CD1c-positive myeloid dendritic cell (primary cell): Measurements from ENCODE around the gene PRRX1.

ENCODE experiments used
- DNase-seq: peaks from one replicate; pipeline ENCODE4 v3.0.0-alpha.2; 2016; ENCODE audit errors: extremely low spot score

Gene PRRX1

GRCh38 chr1:170720661-170721060 lies 56.7 kb downstream of the PRRX1 start:
- DNase-seq = no peak

- no peak for DNase-seq
These were observed 57.7 kb downstream of the PRRX1 start for GRCh38 chr1:170721621-170722020.

- DNase-seq = no peak
These were observed 59.6 kb downstream of the PRRX1 start for GRCh38 chr1:170723518-170723917.

GRCh38 chr1:170725326-170725725 lies 61.4 kb downstream of the PRRX1 start:
- no peak for DNase-seq

GRCh38 chr1:170727963-170728362 lies 64.0 kb downstream of the PRRX1 start:
- DNase-seq = no peak

GRCh38 chr1:170729225-170730002 lies 65.5 kb downstream of the PRRX1 start:
- no peak for DNase-seq

GRCh38 chr1:170730014-170730413 lies 66.1 kb downstream of the PRRX1 start:
- DNase-seq = no peak

GRCh38 chr1:170730438-170730837 lies 66.5 kb downstream of the PRRX1 start:
- DNase-seq = no peak

- DNase-seq = no peak
These were observed 67.8 kb downstream of the PRRX1 start for GRCh38 chr1:170731566-170732251.

- DNase-seq = no peak
These were observed 68.3 kb downstream of the PRRX1 start for GRCh38 chr1:170732252-170732588.

- DNase-seq = no peak
These were observed 70.7 kb downstream of the PRRX1 start for GRCh38 chr1:170734412-170735175.

- no peak for DNase-seq
These were observed 71.7 kb downstream of the PRRX1 start for GRCh38 chr1:170735366-170736263.

- no peak for DNase-seq
These were observed 75.9 kb downstream of the PRRX1 start for GRCh38 chr1:170739803-170740202.

- DNase-seq = no peak
These were observed 77.7 kb downstream of the PRRX1 start for GRCh38 chr1:170741678-170742077.

GRCh38 chr1:170742600-170742999 lies 78.7 kb downstream of the PRRX1 start:
- no peak for DNase-seq

- DNase-seq = no peak
These were observed 79.2 kb downstream of the PRRX1 start for GRCh38 chr1:170743083-170743482.

GRCh38 chr1:170749549-170749948 lies 85.6 kb downstream of the PRRX1 start:
- no peak for DNase-seq

GRCh38 chr1:170749959-170750358 lies 86.0 kb downstream of the PRRX1 start:
- DNase-seq = no peak

- no peak for DNase-seq
These were observed 91.9 kb downstream of the PRRX1 start for GRCh38 chr1:170755795-170756194.

- no peak for DNase-seq
These were observed 95.1 kb downstream of the PRRX1 start for GRCh38 chr1:170758992-170759391.

GRCh38 chr1:170765279-170765678 lies 101.3 kb downstream of the PRRX1 start:
- no peak for DNase-seq
